Measurements from ENCODE around the gene EXOSC2.
A peak's percentile ranks its signal among the peaks of the same experiment; 100 is the strongest.

Gene EXOSC2

DNA sequence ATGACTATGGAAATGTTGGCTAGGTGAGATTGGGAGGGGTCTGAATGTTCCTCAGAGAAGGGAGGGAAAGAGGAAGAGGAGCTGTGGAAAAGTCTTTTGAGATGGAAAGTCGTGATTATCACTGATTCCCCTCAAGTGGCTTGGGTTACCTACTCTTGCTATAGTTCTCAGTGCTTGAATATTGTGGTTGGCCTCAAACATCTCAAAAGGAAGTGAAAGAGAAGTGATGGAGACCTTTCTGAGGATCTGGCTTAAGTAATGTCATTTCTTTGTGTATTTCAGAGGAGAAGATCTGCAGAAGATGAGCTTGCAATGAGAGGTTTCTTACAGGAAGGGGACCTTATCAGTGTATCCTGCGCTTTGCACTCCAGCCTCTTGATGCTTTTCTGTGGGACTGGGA lies 5.5 kb downstream of the EXOSC2 start:
- no peak for DNase-seq

DNA sequence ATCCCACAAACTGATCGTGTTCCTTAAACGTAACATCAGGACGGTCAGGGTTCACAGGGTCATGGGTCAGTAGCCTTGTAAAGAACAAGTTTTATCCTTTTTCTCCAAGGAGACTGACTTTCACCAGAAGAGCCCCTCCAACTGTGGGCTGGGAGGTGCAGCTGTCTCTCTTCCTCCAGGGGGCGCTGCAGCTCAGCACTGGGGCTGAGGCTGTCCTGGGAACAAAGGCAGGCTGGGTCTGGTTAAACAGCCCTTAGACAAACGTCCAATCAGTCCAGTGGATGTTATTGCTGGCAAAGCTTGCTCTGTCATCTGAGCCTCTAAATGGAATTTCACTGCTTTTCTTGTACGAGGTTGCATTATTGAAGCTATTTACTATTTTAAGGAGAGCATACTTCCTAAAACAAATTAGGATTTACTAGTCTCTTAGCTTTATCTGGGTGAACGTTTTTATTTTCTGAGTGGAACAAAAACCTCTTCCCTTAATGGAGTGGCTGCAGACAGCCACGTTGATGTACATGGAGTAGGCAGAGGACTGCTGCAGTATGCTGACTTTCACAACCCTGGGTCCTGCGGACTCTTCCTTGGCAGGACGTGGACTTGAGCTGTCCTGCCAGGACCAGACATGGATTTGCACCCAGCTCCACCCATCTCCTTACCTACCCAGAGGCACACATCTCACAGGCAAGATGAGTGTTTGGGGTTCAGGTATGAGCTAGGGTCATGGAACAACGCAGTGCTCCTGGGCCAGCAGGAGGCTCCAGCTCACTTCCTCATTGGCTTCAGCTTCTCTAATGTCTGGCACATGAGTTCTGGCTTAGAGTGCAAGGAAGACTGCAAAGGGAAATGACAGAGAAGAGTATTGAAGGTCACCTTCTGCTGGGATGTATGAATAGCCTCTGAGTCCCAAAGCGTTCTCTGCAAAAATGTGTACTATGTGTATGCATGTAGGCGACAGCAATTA lies 7.8 kb downstream of the EXOSC2 start:
- peak; percentile 40 to 67 (median 56) for DNase-seq

DNA sequence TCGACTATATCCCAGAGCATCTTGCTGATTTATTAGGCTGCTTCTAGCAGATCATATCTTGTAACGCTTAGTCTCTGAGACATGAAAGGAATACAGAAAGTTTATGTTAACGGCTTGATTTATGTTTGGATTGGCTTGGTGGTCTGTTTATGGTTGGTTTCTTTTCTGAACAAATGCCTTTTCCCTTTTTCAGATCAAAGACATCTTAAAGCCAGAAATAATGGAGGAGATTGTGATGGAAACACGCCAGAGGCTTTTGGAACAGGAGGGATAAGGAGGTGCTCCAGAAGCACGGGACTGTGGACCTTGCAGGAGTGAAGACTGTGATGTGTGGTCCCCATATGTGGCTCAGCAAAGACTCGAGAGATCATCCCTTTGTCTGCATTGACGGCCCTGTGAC lies 9.9 kb downstream of the EXOSC2 start:
- DNase-seq: no peak

DNA sequence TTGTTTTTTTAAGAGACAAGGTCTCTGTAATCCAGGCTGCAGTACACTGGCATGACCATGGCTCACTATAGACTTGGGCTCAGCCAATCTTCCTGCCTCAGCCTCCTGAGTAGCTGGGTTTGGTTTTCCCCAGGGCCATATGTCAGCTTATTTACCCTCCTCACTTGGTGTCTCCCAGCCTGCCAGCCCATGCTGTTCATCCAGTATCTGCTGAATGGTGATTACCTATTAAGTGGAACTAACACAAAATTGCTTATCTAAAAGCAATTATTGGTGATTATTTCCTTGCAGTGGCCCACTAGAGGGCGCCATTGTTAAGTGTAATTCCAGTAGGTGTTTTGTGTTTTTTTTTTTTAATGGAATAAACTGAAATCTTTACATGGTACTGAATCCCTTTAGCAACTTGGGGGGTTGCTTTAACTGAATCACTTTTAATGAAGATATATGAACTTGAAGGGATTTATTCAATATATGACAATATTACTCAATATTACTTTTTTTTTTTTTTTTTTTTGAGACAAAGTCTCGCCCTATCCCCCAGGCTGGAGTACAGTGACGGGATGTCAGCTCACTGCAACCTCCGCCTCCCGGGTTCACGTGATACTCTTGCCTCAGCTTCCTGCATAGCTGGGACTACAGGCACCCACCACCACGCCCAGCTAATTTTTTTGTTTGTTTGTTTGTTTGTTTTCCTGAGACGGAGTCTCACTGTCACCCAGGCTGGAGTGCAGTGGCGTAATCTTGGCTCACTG lies 13.8 kb downstream of the EXOSC2 start:
- DNase-seq: peak; percentile 50 to 75 (median 63)

DNA sequence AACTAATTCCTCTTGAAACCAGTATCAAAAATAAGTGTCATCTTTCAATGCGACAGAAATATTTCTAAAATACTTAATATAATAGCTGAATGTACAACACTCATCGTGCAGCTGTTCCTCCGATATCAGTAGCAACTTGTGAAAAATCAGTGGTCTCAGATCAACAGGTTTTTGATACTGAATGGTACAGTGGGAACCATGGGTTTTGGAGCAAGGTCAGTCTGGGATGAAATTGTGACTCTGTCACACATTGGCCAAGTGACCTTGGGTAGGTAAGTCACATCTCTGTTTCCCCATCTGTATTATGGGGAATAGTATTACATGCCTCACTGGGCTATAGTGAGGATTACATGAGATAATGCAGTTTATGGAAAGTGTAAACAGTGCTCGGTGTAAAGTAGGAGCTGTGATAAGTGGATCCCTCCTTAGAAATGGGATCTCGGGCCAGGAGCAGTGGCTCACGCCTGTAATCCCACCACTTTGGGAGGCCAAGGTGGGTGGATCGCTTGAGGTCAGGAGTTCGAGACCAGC lies 17.3 kb downstream of the EXOSC2 start:
- DNase-seq: no peak

DNA sequence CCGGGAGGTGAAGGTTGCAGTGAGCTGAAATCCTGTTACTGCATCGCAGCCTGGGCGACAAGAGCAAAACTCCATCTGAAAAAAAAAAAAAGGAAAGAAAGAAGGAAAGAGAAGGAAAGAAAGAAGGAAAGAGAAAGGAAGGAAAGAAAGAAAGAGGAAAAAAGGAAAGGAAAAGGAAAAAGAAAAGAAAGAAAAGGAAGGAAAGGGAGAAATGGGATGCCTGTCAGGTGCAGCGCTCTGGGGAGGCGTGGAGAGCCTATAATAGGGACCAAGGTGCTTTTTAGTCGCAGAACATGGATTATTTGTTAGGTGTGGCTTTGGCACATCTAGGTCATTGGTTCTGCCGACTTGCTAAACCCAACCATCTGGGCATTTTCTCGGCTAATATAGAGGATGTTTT lies 17.9 kb downstream of the EXOSC2 start:
- DNase-seq: no peak

DNA sequence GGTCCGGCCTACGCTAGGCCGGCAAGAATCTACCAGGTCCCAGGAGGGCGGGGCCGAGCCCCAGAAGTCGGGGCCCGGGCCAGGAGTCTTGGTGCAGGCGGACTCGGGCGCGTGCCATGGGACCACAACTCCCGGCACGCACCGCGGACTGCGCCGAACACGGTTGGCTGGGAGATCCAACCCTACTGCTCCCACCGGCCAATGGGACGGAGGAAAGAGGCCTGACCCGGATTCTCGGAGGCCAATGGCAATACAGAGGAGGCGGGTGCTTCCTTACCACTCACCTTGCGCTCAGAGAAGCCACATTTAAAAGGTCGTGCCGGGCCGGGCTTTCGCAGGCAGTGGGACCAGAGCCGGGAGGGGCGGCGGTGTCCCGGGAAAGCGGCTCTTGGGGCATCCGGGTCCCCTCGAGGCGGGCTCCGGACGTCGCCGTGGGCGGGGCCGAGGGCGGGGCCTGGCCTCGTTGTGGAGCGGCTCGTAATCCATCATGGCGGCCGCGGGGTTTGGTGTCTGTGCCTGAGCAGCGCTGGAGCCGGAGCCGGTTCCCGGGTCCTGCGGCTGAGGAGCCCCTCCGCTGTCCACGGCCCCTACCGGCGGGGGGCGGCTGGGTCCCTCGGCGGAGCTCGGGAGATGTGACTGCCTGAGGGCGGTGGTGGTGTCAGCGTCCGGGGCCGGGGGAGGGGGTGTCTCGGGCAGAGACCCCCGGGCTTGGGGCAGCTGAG lies 19.1 kb downstream of the EXOSC2 start:
- DNase-seq: peak; percentile 87 to 97 (median 92)

DNA sequence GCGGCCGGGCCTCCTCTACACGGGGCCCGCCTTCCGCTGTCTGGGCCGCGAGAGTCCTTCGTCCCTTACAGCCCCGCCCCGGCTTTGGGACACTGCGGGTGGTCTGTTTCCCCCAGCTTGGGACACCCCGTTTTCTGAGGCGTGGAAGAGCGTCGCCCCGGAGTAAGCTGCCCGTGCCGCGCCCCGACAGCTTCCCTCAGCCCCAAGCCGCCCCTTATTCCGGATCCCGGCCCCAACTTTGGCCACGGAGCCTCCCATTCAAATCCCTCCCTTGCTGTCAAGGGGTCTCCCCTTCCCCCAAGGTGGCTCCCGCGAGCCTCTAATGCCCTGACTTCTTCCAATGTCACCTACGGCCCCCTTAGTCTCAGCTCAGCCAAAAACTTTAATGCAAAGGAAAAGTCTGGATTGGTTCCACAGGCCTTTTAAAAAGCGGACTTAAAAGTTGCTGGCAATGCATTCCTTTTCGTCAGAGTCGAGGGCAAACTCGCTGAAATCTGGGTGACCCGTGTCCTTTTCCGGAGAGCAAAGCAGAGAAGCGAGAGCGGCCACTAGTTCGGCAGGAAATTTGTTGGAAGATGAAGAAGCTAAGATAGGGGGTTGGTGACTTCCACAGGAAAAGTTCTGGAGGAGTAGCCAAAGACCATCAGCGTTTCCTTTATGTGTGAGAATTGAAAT lies 19.8 kb downstream of the EXOSC2 start:
- no peak for DNase-seq

DNA sequence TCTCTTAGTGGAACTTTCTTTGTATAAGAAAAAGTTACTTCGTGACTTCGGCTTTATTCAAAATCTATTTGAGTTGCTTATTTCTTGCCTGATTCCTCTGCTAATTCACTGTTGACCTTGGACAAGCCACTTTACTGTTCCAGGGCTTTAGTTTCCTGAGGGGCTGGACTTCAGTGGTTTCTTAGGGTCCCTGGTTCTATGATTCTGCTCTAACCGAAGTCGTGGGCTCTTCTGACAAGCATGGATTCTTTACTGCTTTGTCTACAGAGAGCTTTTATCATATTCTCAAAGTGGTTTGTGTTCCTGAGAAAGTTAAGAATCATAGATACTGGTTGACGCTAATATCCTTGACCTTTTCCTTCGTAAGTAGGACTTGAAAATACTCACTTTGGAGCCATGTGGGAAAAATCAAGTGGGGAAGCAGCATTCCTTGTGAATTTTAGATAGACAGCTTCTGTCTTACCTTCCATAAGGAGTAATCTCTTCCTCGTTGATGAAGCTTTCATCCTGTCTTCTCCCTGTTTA lies 21.1 kb downstream of the EXOSC2 start:
- no peak for DNase-seq

DNA sequence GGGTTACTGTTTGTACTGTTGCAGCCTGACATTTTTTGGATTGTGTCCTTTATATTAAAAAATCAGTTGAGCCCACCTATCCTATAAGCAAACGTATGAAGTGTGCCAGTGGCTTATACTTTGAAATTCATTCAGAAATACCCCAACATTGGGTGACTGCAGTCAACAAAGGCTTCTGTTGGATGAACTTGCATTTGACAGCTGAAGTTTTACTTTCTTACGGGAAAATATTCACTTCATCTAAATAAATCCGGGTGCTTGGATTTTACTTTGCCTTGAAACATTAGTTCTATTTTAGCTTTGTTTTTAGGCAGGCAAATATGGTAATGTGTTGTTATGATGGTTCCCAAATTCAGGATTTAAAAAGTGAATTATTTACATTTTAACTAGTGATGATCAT lies 21.7 kb downstream of the EXOSC2 start:
- DNase-seq: no peak

DNA sequence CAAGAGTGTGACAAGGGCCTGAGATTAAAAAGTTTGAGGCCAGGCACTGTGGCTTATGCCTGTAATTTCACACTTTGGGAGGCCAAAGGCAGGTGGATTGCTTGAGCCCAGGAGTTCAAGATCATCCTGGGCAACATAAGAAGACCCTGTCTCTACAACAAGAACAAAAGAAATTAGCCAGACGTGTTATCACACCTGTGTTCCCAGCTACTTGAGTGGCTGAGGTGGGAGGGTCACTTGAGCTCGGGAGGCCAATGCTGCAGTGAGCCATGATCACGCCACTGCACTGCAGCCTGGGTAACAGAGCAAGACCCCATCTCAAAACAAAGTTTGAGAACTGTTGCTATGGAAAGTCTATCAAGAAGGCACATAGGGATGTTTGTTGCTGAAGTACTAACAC lies 25.0 kb downstream of the EXOSC2 start:
- no peak for DNase-seq

DNA sequence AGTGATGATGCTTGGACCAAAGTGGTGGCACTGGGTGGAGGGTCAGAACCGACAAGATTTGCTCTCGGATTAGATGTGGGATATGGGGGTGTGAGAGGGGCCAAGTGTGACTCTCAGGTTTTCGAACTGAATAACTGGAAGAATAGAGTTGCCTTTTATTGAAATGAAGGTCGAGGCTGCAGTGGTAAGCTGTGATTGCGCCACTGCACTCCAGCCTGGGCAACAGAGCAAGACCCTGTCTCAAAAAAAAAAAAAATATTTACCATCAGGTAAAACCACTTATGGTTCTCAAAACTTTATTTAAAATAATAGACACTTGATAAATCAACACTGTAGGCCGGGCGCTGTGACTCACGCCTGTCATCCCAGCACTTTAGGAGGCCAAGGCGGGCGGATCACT lies 27.2 kb downstream of the EXOSC2 start:
- DNase-seq: no peak

DNA sequence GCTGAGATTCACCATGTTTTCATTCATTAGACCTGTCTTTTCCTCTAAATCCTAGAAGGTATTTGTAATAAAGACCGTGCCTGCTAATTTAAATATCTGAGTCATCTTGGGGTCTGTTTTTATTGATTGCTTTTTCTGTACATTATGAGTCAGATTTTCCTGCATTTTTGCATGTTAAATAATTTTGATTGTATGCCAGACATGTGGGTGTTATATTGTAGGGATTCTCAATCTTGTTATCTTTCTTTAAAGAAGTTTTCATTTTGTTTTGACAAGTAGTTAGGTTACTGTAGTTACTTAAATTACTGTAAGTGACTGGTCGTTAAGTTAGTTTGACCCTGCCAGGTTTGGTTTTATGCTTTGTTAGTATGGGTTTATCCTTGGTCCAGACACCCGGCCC lies 35.1 kb downstream of the EXOSC2 start:
- DNase-seq: no peak

DNA sequence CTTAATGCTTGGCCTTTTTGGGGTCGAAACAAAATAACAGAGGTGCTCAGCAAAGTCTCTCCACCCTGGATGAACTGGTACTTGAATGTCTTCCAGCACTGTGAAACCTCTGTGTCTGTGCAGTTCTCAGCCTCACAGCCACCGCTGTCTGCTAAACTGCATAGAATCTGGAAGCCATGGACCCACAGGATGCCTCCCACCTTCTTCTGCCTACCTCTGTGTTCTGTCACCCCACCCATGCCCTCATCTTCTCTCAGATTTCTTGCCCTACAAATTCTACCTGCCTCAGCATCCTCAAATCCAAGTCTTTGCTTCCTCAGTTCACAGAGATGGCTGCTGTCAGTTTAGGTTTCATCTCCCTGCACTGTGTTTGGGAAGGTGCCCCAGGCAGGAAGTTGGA lies 35.6 kb downstream of the EXOSC2 start:
- no peak for DNase-seq

DNA sequence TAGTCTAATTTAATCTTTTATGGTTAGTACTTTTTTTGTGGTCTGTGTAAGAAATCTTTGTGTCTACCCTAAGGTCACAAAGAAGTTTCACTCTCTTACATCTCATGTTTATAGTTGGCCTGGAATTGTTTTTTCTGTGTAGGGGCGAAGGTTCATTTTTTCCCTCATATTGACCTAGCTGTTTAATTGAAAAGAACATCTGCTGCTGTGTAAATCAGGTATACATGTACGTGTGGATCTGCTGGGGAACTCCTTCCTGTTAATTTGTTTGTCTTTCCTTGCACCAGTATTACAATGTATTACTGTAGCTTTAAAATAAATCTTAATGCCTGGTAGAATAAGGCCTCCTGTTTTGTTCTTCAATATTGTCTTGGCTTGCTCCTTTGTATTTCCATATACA lies 37.8 kb downstream of the EXOSC2 start:
- no peak for DNase-seq

DNA sequence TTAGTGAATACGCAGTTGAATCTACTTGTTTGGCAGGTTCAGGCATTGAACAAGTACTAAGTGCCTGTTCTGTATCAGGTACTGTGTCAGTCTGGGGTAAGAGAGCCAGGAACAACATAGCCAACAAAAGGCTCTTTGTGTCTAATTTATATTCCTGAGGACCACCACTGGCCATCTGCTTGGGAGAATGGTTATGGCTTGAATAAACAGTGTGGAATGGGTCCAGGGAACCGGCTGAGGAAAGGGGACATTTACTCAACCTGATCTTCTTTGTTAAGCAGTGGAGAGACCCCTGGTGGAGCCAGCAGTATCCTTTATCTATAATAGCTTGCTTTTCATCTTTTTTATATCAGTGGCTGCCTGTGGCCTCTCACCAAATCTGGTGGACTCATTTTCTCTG lies 38.6 kb downstream of the EXOSC2 start:
- DNase-seq: no peak

DNA sequence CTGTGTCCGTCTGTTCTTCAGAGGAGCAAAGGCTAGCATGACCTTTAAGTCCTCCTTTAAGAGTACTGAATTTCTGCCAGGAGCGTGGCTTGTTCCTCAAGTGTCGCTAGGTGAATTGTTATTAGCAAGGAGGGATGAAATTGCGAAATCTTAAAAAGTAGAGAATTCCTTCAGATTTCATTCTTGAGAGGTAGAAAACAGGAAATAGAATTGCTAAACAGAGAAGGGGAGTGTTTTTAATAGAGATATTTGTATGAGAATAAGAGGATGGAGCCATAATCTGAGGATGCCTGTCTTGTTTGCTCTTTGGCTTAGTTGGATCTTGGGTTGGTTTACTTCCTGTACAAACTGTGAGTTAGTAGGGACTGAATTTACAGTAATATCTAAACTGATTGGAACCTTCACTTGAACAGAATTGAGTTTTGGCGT lies 39.2 kb downstream of the EXOSC2 start:
- no peak for DNase-seq

DNA sequence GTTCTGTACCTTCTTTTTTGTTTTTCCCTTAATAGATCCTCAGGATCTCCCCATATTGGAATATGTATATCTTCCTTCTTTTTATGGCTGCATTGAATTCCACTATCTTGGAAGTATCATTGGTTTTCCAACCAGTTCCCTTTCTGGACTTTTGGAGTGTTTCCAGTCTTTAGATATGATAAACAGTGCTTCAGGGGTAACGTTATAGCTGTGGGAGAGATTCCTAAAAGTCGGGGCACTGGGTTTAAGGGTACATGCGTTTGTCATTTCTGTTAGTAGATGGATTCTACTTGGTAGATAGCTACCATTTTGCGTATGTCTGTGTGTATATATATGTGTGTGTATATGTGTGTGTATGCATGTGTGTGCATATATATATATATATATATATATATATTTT lies 42.0 kb downstream of the EXOSC2 start:
- no peak for DNase-seq

DNA sequence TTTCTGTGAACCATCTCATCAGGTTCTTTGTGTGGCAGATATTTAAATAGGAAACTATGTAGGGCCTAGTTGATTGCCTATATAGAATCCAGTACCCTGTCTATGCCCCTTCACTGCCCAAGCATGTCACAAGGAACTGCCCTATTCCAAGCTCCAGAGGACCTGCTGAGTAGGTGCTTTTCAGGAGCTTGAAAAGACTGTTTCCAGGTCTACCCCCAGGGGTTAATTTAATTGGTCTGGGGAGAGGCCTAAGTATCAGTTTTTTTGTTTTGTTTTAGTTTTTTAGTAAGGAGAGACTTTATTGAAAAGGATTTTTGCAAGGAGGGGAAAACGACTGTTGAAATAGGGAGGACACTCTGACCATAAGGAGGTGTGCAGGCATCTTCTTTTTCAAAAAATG lies 43.3 kb downstream of the EXOSC2 start:
- DNase-seq: no peak

DNA sequence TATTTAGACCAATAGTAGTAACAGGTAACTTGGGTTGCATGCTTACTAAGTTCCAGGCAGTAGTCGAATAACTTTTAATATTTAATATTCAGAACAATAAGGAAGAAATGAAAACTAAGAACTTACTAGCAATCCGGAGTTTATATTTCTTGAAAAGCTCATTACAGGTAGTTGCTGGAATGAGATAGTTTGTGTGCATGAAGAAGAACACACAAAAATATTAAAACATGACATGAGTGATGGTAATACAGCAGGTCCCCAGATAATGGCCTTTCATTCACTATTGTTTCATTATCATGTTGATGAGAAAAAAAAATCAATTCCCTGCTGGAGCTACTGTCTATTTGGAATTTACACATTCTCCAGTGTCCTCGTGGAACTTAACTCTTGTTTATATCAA lies 44.7 kb downstream of the EXOSC2 start:
- DNase-seq: no peak

DNA sequence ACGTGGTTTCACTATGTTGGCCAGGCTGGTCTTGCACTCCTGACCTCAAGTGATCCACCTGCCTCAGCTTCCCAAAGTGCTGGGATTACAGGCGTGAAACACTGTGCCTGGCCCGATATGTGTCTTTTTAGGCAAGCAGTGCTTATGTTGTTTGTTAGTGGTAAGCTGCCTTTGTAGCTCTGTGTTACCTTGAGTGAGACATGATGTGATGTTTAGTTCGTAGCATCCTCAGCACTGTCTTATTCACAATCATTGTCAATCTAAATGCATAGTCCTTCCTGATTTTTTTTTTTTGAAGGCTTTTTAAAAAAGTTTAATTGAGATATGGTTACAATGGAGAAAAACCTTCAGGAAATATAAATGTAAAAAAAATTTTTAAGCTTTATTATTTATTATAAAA lies 45.5 kb downstream of the EXOSC2 start:
- DNase-seq: no peak
